ENCODE results near the gene FAM180A.

FAM180A gene

DNA sequence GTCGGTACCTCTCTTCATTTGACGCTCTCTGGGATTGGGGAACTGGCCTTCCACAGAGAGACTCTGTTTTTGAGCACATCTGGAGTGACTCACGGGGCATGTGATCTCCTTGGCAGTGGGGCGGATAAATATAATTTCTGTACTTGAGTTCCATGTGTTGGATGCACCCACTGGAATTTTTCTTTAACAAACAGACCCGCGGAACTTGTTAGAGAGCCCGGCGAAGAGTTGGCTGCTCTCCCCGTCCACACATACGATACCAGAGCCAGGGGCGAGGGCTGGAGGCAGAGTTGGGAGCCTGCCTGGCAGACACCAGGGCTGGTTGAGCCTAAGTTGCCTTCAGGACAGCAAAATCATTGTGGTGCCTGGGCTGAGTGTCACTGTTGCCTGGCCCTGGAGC lies at the start of gene FAM180A:
FAM180A (minus strand) TSS at position 44 of the 400 bp plus-strand sequence. CDS start 233 bp downstream, outside the sequence.
- TF ChIP-seq, protein P1, sequence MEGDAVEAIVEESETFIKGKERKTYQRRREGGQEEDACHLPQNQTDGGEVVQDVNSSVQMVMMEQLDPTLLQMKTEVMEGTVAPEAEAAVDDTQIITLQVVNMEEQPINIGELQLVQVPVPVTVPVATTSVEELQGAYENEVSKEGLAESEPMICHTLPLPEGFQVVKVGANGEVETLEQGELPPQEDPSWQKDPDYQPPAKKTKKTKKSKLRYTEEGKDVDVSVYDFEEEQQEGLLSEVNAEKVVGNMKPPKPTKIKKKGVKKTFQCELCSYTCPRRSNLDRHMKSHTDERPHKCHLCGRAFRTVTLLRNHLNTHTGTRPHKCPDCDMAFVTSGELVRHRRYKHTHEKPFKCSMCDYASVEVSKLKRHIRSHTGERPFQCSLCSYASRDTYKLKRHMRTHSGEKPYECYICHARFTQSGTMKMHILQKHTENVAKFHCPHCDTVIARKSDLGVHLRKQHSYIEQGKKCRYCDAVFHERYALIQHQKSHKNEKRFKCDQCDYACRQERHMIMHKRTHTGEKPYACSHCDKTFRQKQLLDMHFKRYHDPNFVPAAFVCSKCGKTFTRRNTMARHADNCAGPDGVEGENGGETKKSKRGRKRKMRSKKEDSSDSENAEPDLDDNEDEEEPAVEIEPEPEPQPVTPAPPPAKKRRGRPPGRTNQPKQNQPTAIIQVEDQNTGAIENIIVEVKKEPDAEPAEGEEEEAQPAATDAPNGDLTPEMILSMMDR (IDR thresholded peaks at IDR 0.05), result no peak

DNA sequence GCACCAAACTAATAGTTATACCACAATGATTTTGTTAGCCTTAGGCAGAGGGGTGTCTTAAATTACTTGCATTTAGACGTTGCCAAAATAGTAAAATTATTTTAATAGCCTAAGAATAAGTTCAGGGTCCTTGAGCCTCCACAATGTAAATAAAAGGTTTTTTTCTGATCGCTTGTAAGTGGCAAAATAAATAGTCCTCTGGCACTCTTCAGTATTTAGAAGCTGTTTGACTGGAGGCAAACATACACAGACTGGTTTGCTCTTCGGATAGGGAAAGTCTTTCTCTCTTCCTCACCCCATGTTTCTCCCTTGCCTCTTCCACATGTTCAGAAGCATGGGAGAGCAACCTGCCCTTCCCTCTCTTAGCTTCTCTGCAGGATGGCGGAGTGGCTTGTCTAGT lies 49.5 kb upstream of the FAM180A start:
- TF ChIP-seq, protein P1 (IDR thresholded peaks at IDR 0.05), result no peak

DNA sequence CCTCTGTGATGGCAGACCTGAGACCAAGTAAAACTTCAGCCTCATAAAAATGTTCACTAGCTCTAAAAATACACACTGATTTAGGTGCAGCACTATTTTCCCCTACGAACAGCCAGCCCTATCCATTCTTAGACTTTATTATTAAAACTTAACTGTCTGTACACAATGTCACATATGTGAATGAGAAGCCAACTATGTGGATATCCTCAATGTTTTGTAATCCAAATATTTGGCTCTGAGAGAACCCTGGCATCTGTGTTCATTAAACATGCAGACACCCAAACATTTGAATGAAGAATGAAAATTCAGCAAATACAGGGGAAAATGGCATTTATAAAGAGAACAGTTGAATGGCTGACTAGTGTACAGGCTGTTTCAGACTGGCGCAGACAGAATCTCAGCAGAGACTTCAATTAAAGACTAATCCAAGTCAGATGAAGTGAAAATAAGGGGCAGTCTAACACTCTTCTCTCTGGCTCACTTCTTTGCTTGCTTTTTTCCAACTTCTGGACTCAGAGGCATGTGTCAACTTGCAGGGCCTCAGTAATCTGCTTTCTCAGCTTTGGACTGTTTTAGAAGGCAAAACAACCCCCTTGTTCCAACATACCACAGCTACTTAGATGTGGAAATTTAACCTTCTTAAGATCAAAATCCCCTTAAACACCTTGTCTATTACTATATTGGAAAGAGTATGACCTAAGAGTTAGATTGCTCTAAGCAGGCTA lies 47.4 kb upstream of the FAM180A start:
- TF ChIP-seq, protein P1 (IDR thresholded peaks at IDR 0.05), result no peak

- TF ChIP-seq, protein P1 (IDR thresholded peaks at IDR 0.05), result no peak
These were observed 45.2 kb upstream of the FAM180A start for GRCh38 chr7:135793841-135794240.

GRCh38 chr7:135792866-135793265 lies 44.3 kb upstream of the FAM180A start:
- TF ChIP-seq, protein P1 (IDR thresholded peaks at IDR 0.05), result no peak

DNA sequence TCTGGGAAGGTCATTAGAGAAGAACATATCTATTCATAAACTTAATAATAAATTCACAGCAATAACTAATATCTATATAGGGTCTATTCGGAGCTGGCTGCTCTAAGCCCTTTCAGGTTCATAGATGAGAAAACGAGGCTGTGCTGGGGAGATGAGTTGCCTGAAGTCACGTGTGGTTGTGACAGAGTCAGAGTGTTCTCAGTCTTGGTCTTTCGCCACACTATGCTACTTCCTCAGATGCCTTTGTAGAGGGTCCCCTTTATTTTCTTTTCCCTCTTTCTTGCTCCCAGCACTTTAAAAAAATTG lies 43.7 kb upstream of the FAM180A start:
- TF ChIP-seq, protein P1 (IDR thresholded peaks at IDR 0.05), result no peak

DNA sequence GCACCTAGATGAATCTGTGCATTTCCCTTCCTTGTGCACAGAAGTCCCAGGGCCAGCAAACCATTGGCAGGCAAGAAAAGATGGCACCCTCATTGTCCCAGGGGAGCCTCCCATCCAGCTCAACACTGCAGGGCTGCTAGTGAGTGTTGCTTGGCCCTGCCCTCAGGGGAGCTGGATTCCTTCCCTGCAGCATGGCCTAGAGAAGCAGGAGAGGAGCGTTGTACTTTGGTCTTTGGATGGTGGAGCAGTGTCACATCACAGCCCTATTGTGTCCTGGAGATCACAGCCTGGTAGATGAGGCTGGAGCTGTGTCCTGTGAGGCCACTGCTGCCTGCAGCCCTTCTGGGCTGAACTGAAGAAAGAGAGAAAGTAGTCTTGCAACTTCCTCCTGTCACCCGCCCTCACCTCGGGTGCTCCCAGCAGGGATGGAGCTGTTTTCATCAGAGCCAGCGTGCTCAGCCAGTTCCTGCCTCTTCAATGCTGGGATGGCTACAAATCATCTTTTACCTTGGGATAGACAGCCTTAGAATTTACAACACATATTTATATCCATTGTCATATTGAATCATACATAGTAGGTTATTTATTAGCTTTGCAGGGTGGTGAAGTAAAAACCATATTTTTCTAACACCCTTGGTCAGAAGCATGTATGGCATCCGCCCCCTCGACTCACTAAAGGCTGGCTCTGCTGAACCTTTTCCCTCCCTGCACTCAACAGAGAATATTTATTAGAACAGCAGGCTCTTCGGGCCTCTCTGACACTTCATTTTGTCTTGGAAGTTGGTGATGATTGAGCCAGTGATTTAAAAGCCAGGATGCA lies 43.1 kb upstream of the FAM180A start:
- TF ChIP-seq, protein P1 (IDR thresholded peaks at IDR 0.05), result no peak

All from LNCAP (cell line).